GM23338 (cell line): ENCODE measurements around the gene HS1BP3. TPM values are rescaled to one million over a fixed set of nuclear protein-coding genes. Genes with fewer than 3 reads are reported as not detected.

ENCODE experiments used
- ATAC-seq: fragments of 200-7000 bp; cut with Tn5 transposase; 3 replicates; pipeline ENCODE4 v1.9.1; 2020
- DNase-seq: peaks from one replicate; pipeline ENCODE4 v3.0.0-alpha.2; 2015; ENCODE audit warnings: low spot score
- H2AFZ ChIP-seq: fragments of 200-600 bp; sonication (generic); 2 replicates; pipeline ENCODE4 v1.8.0; 2016; ENCODE audit warnings: antibody characterized with exemption, mild to moderate bottlenecking, moderate library complexity
- H3F3A ChIP-seq: fragments of 200-600 bp; sonication (generic); replicated peaks from 2 replicates; pipeline ENCODE4 v1.8.0; 2017; ENCODE audit warnings: antibody characterized with exemption, mixed run types, low read depth
- H3K27ac ChIP-seq: fragments of 200-600 bp; sonication (generic); 2 replicates; pipeline ENCODE4 v1.6.1; 2016; ENCODE audit warnings: low read depth
- H3K27me3 ChIP-seq: fragments of 200-600 bp; sonication (generic); 2 replicates; pipeline ENCODE4 v1.8.0; 2016; ENCODE audit warnings: mild to moderate bottlenecking, mixed run types, moderate library complexity; ENCODE audit not compliant: insufficient read depth
- H3K36me3 ChIP-seq: fragments of 200-600 bp; sonication (generic); 2 replicates; pipeline ENCODE4 v1.8.0; 2016; ENCODE audit warnings: mild to moderate bottlenecking; ENCODE audit not compliant: insufficient read depth
- H3K4me1 ChIP-seq: fragments of 200-600 bp; sonication (generic); 2 replicates; pipeline ENCODE4 v1.8.0; 2016; ENCODE audit warnings: mild to moderate bottlenecking, moderate library complexity; ENCODE audit not compliant: insufficient read depth
- H3K4me2 ChIP-seq: fragments of 200-600 bp; sonication (generic); 2 replicates; pipeline ENCODE4 v1.7.1; 2017; ENCODE audit warnings: mixed run types
- H3K4me3 ChIP-seq: fragments of 200-600 bp; sonication (generic); 2 replicates; pipeline ENCODE4 v1.6.1; 2016; ENCODE audit warnings: mixed run types
- H3K79me2 ChIP-seq: fragments of 200-600 bp; sonication (generic); replicated peaks from 2 replicates; pipeline ENCODE4 v1.8.0; 2017; ENCODE audit warnings: mild to moderate bottlenecking; ENCODE audit not compliant: insufficient read depth
- H3K9me2 ChIP-seq: fragments of 200-600 bp; sonication (generic); 2 replicates; pipeline ENCODE4 v1.8.0; 2017; ENCODE audit not compliant: insufficient read depth
- H4K20me1 ChIP-seq: fragments of 200-600 bp; sonication (generic); replicated peaks from 2 replicates; pipeline ENCODE4 v1.8.0; 2017; ENCODE audit warnings: mild to moderate bottlenecking; ENCODE audit not compliant: insufficient read depth
- H3K27ac Mint-ChIP-seq: 2 replicates; pipeline ENCODE4 v1.8.0; 2020; ENCODE audit warnings: inconsistent platforms, mild to moderate bottlenecking, moderate library complexity, mixed read lengths
- H3K27me3 Mint-ChIP-seq: 3 replicates; pipeline ENCODE4 v1.8.0; 2022; ENCODE audit warnings: low read depth, mild to moderate bottlenecking, moderate library complexity, mixed read lengths, inconsistent platforms; ENCODE audit not compliant: insufficient read depth, poor library complexity
- H3K36me3 Mint-ChIP-seq: 3 replicates; pipeline ENCODE4 v1.8.0; 2021; ENCODE audit warnings: low read depth, mild to moderate bottlenecking, inconsistent platforms, moderate library complexity, mixed read lengths
- H3K4me1 Mint-ChIP-seq: 3 replicates; pipeline ENCODE4 v1.8.0; 2020; ENCODE audit warnings: mild to moderate bottlenecking, inconsistent platforms, mixed read lengths
- H3K4me3 Mint-ChIP-seq: 3 replicates; pipeline ENCODE4 v1.8.0; 2021; ENCODE audit warnings: moderate library complexity, mild to moderate bottlenecking, inconsistent platforms, mixed read lengths
- H3K9me3 Mint-ChIP-seq: 3 replicates; pipeline ENCODE4 v1.8.0; 2020; ENCODE audit warnings: moderate library complexity, mild to moderate bottlenecking, inconsistent platforms, mixed read lengths
- CREB1 ChIP-seq: fragments of 250-450 bp; sonication (Bioruptor Pico); IDR thresholded peaks from 2 replicates; pipeline ENCODE4 v1.5.0; 2020; ENCODE audit warnings: low read depth, mild to moderate bottlenecking, moderate library complexity
- EZH2phosphoT487 ChIP-seq: fragments of 200-600 bp; sonication (generic); IDR thresholded peaks from one replicate; pipeline ENCODE4 v1.8.1; 2018; ENCODE audit warnings: antibody characterized with exemption; ENCODE audit not compliant: unreplicated experiment
- JUNB ChIP-seq: IDR thresholded peaks from one replicate; pipeline ENCODE4 v1.6.1; 2016; ENCODE audit warnings: antibody characterized with exemption; ENCODE audit not compliant: unreplicated experiment
- NANOG ChIP-seq: IDR thresholded peaks from 2 replicates; pipeline ENCODE4 v1.6.1; 2016; ENCODE audit warnings: antibody characterized with exemption, borderline replicate concordance
- POLR2AphosphoS5 ChIP-seq: IDR thresholded peaks from 2 replicates; pipeline ENCODE4 v1.6.1; 2016; ENCODE audit warnings: antibody characterized with exemption, low read depth
- STAT1 ChIP-seq: IDR thresholded peaks from one replicate; pipeline ENCODE4 v1.6.1; 2016; ENCODE audit warnings: antibody characterized with exemption; ENCODE audit not compliant: unreplicated experiment
- ZNF114 ChIP-seq: fragments of 250-450 bp; sonication (Bioruptor Pico); IDR thresholded peaks from 2 replicates; pipeline ENCODE4 v1.5.0; 2020; ENCODE audit warnings: mild to moderate bottlenecking, moderate library complexity
- polyA plus RNA-seq: library from polyadenylated mRNA; unstranded; fragments of >200 nt; fragmentation: Nextera tagmentation; extraction: Ambion mirVana; gene quantifications from 2 replicates; pipeline ENCODE4 v1.2.1, GENCODE V29; 2016
- total RNA-seq: library from RNA; depleted of rRNA; stranded (reverse); fragments of >200 nt; shearing (Covaris generic); gene quantifications from 2 replicates; pipeline ENCODE4 v1.2.3, GENCODE V29; 2014
- TF ChIP-seq, protein P1 (sequence below): IDR thresholded peaks from 2 replicates; pipeline ENCODE4 v1.6.1; 2016; ENCODE audit warnings: antibody characterized with exemption
- TF ChIP-seq, protein P2 (sequence below): fragments of 250-450 bp; sonication (Bioruptor Pico); IDR thresholded peaks from 2 replicates; pipeline ENCODE4 v1.5.0; 2020; ENCODE audit warnings: mild to moderate bottlenecking, moderate library complexity
- TF ChIP-seq, protein P3 (sequence below), 2 experiments: fragments of 200-600 bp in 1 of 2; sonication (generic) in 1 of 2; conservative IDR thresholded peaks; 2 replicates each; pipeline versions ENCODE4 v1.5.1 to v1.6.1; 2016 to 2017; ENCODE audit warnings: antibody characterized with exemption in 2 of 2, low read depth in 2 of 2, mild to moderate bottlenecking in 2 of 2, moderate library complexity in 1 of 2

Gene HS1BP3
- total and polyA plus RNA-seq, 2 experiments from 2014 or later: 7.2 to 15.0 TPM

- Histone ChIP-seq H3K9me2 (no peaks in the 10 kb centered on the region), H3K4me3 (no peak overlapping the region), H4K20me1 (no peaks in the 10 kb centered on the region; the same call in 1 of the 2 replicates), H3K27me3 (no peaks in the 10 kb centered on the region), H3K27ac (no peak overlapping the region), H3K4me2 (no peak overlapping the region), H3K36me3 (no peaks in the 10 kb centered on the region; the same call in 1 of the 2 replicates), H3K4me1 (no peaks in the 10 kb centered on the region), H2AFZ (no peak overlapping the region), H3F3A (no peaks in the 10 kb centered on the region), H3K79me2 (no peaks in the 10 kb centered on the region)
- TF ChIP-seq STAT1 (no peak), CREB1 (CRISPR knock-in tag) (no peak), NANOG (no peak), EZH2phosphoT487 (no peak), JUNB (no peak), ZNF114 (CRISPR knock-in tag) (no peak), POLR2AphosphoS5 (no peak)
- TF ChIP-seq, protein P1, sequence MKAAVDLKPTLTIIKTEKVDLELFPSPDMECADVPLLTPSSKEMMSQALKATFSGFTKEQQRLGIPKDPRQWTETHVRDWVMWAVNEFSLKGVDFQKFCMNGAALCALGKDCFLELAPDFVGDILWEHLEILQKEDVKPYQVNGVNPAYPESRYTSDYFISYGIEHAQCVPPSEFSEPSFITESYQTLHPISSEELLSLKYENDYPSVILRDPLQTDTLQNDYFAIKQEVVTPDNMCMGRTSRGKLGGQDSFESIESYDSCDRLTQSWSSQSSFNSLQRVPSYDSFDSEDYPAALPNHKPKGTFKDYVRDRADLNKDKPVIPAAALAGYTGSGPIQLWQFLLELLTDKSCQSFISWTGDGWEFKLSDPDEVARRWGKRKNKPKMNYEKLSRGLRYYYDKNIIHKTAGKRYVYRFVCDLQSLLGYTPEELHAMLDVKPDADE: no peak
- TF ChIP-seq, protein P2, sequence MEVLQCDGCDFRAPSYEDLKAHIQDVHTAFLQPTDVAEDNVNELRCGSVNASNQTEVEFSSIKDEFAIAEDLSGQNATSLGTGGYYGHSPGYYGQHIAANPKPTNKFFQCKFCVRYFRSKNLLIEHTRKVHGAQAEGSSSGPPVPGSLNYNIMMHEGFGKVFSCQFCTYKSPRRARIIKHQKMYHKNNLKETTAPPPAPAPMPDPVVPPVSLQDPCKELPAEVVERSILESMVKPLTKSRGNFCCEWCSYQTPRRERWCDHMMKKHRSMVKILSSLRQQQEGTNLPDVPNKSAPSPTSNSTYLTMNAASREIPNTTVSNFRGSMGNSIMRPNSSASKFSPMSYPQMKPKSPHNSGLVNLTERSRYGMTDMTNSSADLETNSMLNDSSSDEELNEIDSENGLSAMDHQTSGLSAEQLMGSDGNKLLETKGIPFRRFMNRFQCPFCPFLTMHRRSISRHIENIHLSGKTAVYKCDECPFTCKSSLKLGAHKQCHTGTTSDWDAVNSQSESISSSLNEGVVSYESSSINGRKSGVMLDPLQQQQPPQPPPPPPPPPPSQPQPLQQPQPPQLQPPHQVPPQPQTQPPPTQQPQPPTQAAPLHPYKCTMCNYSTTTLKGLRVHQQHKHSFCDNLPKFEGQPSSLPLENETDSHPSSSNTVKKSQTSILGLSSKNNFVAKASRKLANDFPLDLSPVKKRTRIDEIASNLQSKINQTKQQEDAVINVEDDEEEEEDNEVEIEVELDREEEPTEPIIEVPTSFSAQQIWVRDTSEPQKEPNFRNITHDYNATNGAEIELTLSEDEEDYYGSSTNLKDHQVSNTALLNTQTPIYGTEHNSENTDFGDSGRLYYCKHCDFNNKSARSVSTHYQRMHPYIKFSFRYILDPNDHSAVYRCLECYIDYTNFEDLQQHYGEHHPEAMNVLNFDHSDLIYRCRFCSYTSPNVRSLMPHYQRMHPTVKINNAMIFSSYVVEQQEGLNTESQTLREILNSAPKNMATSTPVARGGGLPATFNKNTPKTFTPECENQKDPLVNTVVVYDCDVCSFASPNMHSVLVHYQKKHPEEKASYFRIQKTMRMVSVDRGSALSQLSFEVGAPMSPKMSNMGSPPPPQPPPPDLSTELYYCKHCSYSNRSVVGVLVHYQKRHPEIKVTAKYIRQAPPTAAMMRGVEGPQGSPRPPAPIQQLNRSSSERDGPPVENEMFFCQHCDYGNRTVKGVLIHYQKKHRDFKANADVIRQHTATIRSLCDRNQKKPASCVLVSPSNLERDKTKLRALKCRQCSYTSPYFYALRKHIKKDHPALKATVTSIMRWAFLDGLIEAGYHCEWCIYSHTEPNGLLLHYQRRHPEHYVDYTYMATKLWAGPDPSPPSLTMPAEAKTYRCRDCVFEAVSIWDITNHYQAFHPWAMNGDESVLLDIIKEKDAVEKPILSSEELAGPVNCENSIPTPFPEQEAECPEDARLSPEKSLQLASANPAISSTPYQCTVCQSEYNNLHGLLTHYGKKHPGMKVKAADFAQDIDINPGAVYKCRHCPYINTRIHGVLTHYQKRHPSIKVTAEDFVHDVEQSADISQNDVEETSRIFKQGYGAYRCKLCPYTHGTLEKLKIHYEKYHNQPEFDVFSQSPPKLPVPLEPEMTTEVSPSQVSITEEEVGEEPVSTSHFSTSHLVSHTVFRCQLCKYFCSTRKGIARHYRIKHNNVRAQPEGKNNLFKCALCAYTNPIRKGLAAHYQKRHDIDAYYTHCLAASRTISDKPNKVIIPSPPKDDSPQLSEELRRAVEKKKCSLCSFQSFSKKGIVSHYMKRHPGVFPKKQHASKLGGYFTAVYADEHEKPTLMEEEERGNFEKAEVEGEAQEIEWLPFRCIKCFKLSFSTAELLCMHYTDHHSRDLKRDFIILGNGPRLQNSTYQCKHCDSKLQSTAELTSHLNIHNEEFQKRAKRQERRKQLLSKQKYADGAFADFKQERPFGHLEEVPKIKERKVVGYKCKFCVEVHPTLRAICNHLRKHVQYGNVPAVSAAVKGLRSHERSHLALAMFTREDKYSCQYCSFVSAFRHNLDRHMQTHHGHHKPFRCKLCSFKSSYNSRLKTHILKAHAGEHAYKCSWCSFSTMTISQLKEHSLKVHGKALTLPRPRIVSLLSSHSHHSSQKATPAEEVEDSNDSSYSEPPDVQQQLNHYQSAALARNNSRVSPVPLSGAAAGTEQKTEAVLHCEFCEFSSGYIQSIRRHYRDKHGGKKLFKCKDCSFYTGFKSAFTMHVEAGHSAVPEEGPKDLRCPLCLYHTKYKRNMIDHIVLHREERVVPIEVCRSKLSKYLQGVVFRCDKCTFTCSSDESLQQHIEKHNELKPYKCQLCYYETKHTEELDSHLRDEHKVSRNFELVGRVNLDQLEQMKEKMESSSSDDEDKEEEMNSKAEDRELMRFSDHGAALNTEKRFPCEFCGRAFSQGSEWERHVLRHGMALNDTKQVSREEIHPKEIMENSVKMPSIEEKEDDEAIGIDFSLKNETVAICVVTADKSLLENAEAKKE (CRISPR knock-in tag): no peak
- TF ChIP-seq, protein P3, sequence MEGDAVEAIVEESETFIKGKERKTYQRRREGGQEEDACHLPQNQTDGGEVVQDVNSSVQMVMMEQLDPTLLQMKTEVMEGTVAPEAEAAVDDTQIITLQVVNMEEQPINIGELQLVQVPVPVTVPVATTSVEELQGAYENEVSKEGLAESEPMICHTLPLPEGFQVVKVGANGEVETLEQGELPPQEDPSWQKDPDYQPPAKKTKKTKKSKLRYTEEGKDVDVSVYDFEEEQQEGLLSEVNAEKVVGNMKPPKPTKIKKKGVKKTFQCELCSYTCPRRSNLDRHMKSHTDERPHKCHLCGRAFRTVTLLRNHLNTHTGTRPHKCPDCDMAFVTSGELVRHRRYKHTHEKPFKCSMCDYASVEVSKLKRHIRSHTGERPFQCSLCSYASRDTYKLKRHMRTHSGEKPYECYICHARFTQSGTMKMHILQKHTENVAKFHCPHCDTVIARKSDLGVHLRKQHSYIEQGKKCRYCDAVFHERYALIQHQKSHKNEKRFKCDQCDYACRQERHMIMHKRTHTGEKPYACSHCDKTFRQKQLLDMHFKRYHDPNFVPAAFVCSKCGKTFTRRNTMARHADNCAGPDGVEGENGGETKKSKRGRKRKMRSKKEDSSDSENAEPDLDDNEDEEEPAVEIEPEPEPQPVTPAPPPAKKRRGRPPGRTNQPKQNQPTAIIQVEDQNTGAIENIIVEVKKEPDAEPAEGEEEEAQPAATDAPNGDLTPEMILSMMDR (conservative IDR thresholded peaks at IDR 0.05; ENCODE audit: low read depth in 2 of 2): no peak
- Mint-ChIP-seq H3K4me1 (no peaks in the 10 kb centered on the region), H3K27me3 (no peaks in the 10 kb centered on the region), H3K27ac (no peak overlapping the region), H3K4me3 (no peak overlapping the region), H3K9me3 (no peaks in the 10 kb centered on the region), H3K36me3 (peaks cover 5% of the 10 kb centered on the region; the same call in 2 of the 3 replicates)
- DNase-seq: no peak
- no peak for ATAC-seq
Measured at GRCh38 chr2:20693317-20693716, 42.4 kb upstream of the HS1BP3 start.
